ENCODE measurements around the gene PTP4A2.

GRCh38 chr1:31978843-31979400, 40.8 kb upstream of the PTP4A2 start:
- TF ChIP-seq EZH2 (IDR thresholded peaks at IDR 0.05; ENCODE audit: borderline replicate concordance, low read depth, low read length, severe bottlenecking) (no peak), CTCF (IDR thresholded peaks at IDR 0.05; ENCODE audit: borderline replicate concordance, extremely low read depth, low read length, poor library complexity, severe bottlenecking) (no peak)

Measured in DND-41 (cell line).